ENCODE results near the gene ZCCHC2. TPM values are rescaled to one million over a fixed set of nuclear protein-coding genes. Genes with fewer than 3 reads are reported as not detected.

ZCCHC2 gene
- total and polyA plus RNA-seq, 2 of the 4 experiments (the other 2 are of a cell fraction): 3.2 to 3.6 TPM

DNA sequence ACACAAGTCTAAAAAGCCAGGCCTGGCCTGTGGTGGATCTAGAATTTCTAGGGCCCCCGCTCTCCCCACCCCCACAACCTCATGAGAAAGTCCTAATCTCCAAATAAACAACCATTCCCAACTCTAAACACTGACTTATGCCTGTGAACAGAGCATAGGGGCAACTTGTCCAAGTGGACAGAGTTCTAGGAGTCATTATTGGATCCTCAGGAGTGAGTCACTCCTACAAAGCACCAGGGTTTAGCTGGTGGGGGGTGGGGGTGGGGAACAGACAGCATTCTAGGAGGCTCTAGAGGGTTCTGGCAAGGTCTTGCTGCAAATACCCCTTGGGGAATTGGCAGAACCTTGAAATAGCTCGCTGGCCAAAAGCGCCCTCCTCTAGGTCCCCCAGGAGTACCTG lies 83.3 kb downstream of the ZCCHC2 start:
- Histone ChIP-seq H2BK15ac (ENCODE audit: low read depth, low read length) (no peak overlapping the region), H2AK5ac (ENCODE audit: low read depth, low read length) (no peak overlapping the region), H4K8ac (ENCODE audit: low read depth in 2 of 2, low read length in 2 of 2) (no peak overlapping the region), H3K56ac (ENCODE audit: extremely low read depth, insufficient read depth, low read length) (no peak overlapping the region), H3K18ac (ENCODE audit: low read depth, low read length) (no peak overlapping the region), H2AK9ac (replicated peaks; ENCODE audit: low read depth, low read length, poor library complexity) (no peak overlapping the region), H2BK20ac (ENCODE audit: low read depth, low read length) (no peak overlapping the region), H3K4me3 (ENCODE audit: insufficient read depth, low read depth, low read length) (no peak overlapping the region), H3K27me3 (ENCODE audit: control insufficient read depth, insufficient read depth, low read length) (peaks cover 50% of the 10 kb centered on the region), H3K4me2 (ENCODE audit: low read depth, low read length) (no peak overlapping the region), H2AFZ (replicated peaks; ENCODE audit: low read length, poor library complexity) (no peak overlapping the region), H3K4me1 (ENCODE audit: control insufficient read depth, insufficient read depth, low read length) (peaks cover 1% of the 10 kb centered on the region; the same call in 1 of the 2 replicates), H3K9me3 (ENCODE audit: control insufficient read depth, insufficient read depth, low read length) (no peaks in the 10 kb centered on the region), H3K9me1 (ENCODE audit: insufficient read depth, low read length) (no peaks in the 10 kb centered on the region), H3K4ac (ENCODE audit: low read depth, low read length) (no peak overlapping the region), H3K9ac (ENCODE audit: low read depth, low read length) (no peak overlapping the region), H3K23ac (ENCODE audit: low read depth, low read length) (no peak overlapping the region), H3K14ac (replicated peaks; ENCODE audit: low read depth, low read length) (no peak overlapping the region), H2BK5ac (ENCODE audit: low read depth, low read length, poor library complexity, severe bottlenecking) (no peak overlapping the region), H3K27ac (ENCODE audit: insufficient read depth, low read length) (no peak overlapping the region), H3K36me3 (ENCODE audit: control insufficient read depth, insufficient read depth, low read length) (no peaks in the 10 kb centered on the region), H4K91ac (ENCODE audit: insufficient read depth, low read depth, low read length) (no peak overlapping the region), H4K20me1 (ENCODE audit: insufficient read depth, low read length) (no peaks in the 10 kb centered on the region), H4K5ac (ENCODE audit: low read depth, low read length) (no peak overlapping the region), H2BK120ac (ENCODE audit: low read depth, low read length) (no peak overlapping the region), H3K79me1 (ENCODE audit: low read depth in 1 of 2, low read length in 2 of 2) (no peaks in the 10 kb centered on the region)
- CTCF ChIA-PET: no interaction called here
- dilution Hi-C loops (cut with HindIII; ENCODE audit: low sequenced_read_pairs, unreplicated experiment) (no loop called here), intact Hi-C loops (cut with micrococcal nuclease) (no loop called here), in situ Hi-C loops (cut with MboI; ENCODE audit: low sequenced_read_pairs) (no loop called here)
- BruUV-seq (replicated peaks): no TSS peak
- no peak for TF ChIP-seq RAD21 (IDR thresholded peaks at IDR 0.05; ENCODE audit: low read length)
- TF ChIP-seq USF2 (IDR thresholded peaks at IDR 0.05; ENCODE audit: low read depth, low read length): no peak
- TF ChIP-seq CTCF (conservative IDR thresholded peaks at IDR 0.05; ENCODE audit: low read depth, low read length): no peak
- TF ChIP-seq FOS (IDR thresholded peaks at IDR 0.05; ENCODE audit: low read depth, low read length): no peak
- TF ChIP-seq BHLHE40 (IDR thresholded peaks at IDR 0.05; ENCODE audit: low read depth, low read length): no peak
- TF ChIP-seq CHD1 (IDR thresholded peaks at IDR 0.05; ENCODE audit: low read depth, low read length): no peak
- no peak for TF ChIP-seq ELK1 (IDR thresholded peaks at IDR 0.05; ENCODE audit: borderline replicate concordance, low read depth, low read length)
- no peak for TF ChIP-seq NFE2L2 (IDR thresholded peaks at IDR 0.05; ENCODE audit: low read depth, low read length)
- no peak for TF ChIP-seq POLR2A (IDR thresholded peaks at IDR 0.05; ENCODE audit: low read depth, low read length)
- no peak for TF ChIP-seq MAFK (IDR thresholded peaks at IDR 0.05; ENCODE audit: low read depth, low read length)
- no peak for TF ChIP-seq MXI1 (IDR thresholded peaks at IDR 0.05; ENCODE audit: borderline replicate concordance, low read depth, low read length)
- no peak for TF ChIP-seq SMC3 (IDR thresholded peaks at IDR 0.05; ENCODE audit: low read depth, low read length)
- POLR2A ChIA-PET (ENCODE audit: unreplicated experiment): no interaction called here
- ATAC-seq (ENCODE audit: low read depth) (peak; percentile 93), DNase-seq (peak; percentile 32)
- 60% methylated on average over 1 of the region's 3 CpGs; no CpG with 5 or more reads in 1 of the 2 experiments for WGBS, 2 experiments (ENCODE audit: extremely low coverage in 2 of 2, insufficient read length in 1 of 2)

Measured in IMR-90 (cell line).